H9 (cell line): ENCODE data around the gene ADARB2. TPM values are rescaled to one million over a fixed set of nuclear protein-coding genes. Genes with fewer than 3 reads are reported as not detected.

Experiments
- DNase-seq: peaks from one replicate; pipeline ENCODE4 v3.0.0-alpha.2; 2017
- H2AFZ ChIP-seq: one replicate; pipeline ENCODE4 v1.6.1; 2013; ENCODE audit warnings: mild to moderate bottlenecking, low read length, control low read depth, moderate library complexity
- H2AK5ac ChIP-seq: 2 replicates; pipeline ENCODE4 v1.6.1; 2013; ENCODE audit warnings: low read length, control low read depth, mixed read lengths; ENCODE audit not compliant: insufficient read length
- H2BK120ac ChIP-seq: one replicate; pipeline ENCODE4 v1.6.1; 2013; ENCODE audit warnings: low read depth, mild to moderate bottlenecking, low read length, control low read depth, inconsistent platforms; ENCODE audit not compliant: poor library complexity, severe bottlenecking
- H2BK12ac ChIP-seq: 2 replicates; pipeline ENCODE4 v1.6.1; 2013; ENCODE audit warnings: low read length, control low read depth, mixed read lengths, low read depth; ENCODE audit not compliant: insufficient read length
- H2BK15ac ChIP-seq: 2 replicates; pipeline ENCODE4 v1.6.1; 2013; ENCODE audit warnings: low read depth, low read length, control low read depth
- H2BK20ac ChIP-seq: one replicate; pipeline ENCODE4 v1.6.1; 2013; ENCODE audit warnings: low read depth, mild to moderate bottlenecking, low read length, control low read depth, inconsistent platforms; ENCODE audit not compliant: poor library complexity, severe bottlenecking
- H2BK5ac ChIP-seq: 2 replicates; pipeline ENCODE4 v1.6.1; 2013; ENCODE audit warnings: low read length, control low read depth, mixed read lengths; ENCODE audit not compliant: insufficient read length
- H3K14ac ChIP-seq: 2 replicates; pipeline ENCODE4 v1.6.1; 2013; ENCODE audit warnings: low read length, control low read depth; ENCODE audit not compliant: insufficient read depth
- H3K18ac ChIP-seq: 2 replicates; pipeline ENCODE4 v1.6.1; 2013; ENCODE audit warnings: low read depth, mild to moderate bottlenecking, mixed read lengths, low read length, control low read depth; ENCODE audit not compliant: insufficient read length
- H3K23ac ChIP-seq: 2 replicates; pipeline ENCODE4 v1.6.1; 2013; ENCODE audit warnings: low read length, control low read depth, mixed read lengths, low read depth; ENCODE audit not compliant: insufficient read length
- H3K23me2 ChIP-seq: 2 replicates; pipeline ENCODE4 v1.6.1; 2013; ENCODE audit warnings: low read depth, mild to moderate bottlenecking, mixed read lengths, low read length, control low read depth; ENCODE audit not compliant: insufficient read length, poor library complexity, severe bottlenecking
- H3K27ac ChIP-seq: 2 replicates; pipeline ENCODE4 v1.5.1; 2013; ENCODE audit warnings: low read length, control low read depth, mixed read lengths, low read depth; ENCODE audit not compliant: insufficient read length
- H3K27me3 ChIP-seq: 2 replicates; pipeline ENCODE4 v1.6.1; 2013; ENCODE audit warnings: low read length, control low read depth, inconsistent platforms; ENCODE audit not compliant: insufficient read depth
- H3K4ac ChIP-seq: 2 replicates; pipeline ENCODE4 v1.6.1; 2013; ENCODE audit warnings: low read depth, mild to moderate bottlenecking, control low read depth, inconsistent platforms, low read length, moderate library complexity
- H3K4me1 ChIP-seq: 2 replicates; pipeline ENCODE4 v1.6.1; 2013; ENCODE audit warnings: low read length, control low read depth, inconsistent platforms; ENCODE audit not compliant: insufficient read depth
- H3K4me2 ChIP-seq: 2 replicates; pipeline ENCODE4 v1.6.1; 2013; ENCODE audit warnings: low read length, control low read depth, mixed read lengths; ENCODE audit not compliant: insufficient read length, insufficient read depth
- H3K56ac ChIP-seq: 2 replicates; pipeline ENCODE4 v1.6.1; 2013; ENCODE audit warnings: low read depth, mild to moderate bottlenecking, mixed read lengths, low read length, control low read depth; ENCODE audit not compliant: insufficient read length
- H3K79me1 ChIP-seq: 2 replicates; pipeline ENCODE4 v1.6.1; 2013; ENCODE audit warnings: low read depth, mild to moderate bottlenecking, moderate library complexity, low read length, control low read depth, inconsistent platforms; ENCODE audit not compliant: insufficient read depth, poor library complexity, severe bottlenecking
- H3K79me2 ChIP-seq: 2 replicates; pipeline ENCODE4 v1.6.1; 2013; ENCODE audit warnings: low read length, control low read depth, inconsistent platforms; ENCODE audit not compliant: insufficient read depth
- H3K9ac ChIP-seq: 2 replicates; pipeline ENCODE4 v1.6.1; 2013; ENCODE audit warnings: low read length, control low read depth, mixed read lengths; ENCODE audit not compliant: insufficient read length; ENCODE audit errors: extremely low read depth
- H3K9me3 ChIP-seq: one replicate; pipeline ENCODE4 v1.6.1; 2013; ENCODE audit warnings: low read depth, low read length, inconsistent platforms; ENCODE audit not compliant: control insufficient read depth
- H3T11ph ChIP-seq: one replicate; pipeline ENCODE4 v1.6.1; 2013; ENCODE audit warnings: mild to moderate bottlenecking, low read length, control low read depth, inconsistent platforms
- H4K20me1 ChIP-seq: one replicate; pipeline ENCODE4 v1.6.1; 2013; ENCODE audit not compliant: control insufficient read depth, insufficient read length, insufficient read depth
- H4K5ac ChIP-seq: 2 replicates; pipeline ENCODE4 v1.6.1; 2013; ENCODE audit warnings: low read depth, mild to moderate bottlenecking, mixed read lengths, low read length, control low read depth; ENCODE audit not compliant: insufficient read length
- H4K8ac ChIP-seq: replicated peaks from 2 replicates; pipeline ENCODE4 v1.6.1; 2013; ENCODE audit warnings: low read length, control low read depth, mixed read lengths, low read depth; ENCODE audit not compliant: insufficient read length
- H4K91ac ChIP-seq: 2 replicates; pipeline ENCODE4 v1.6.1; 2013; ENCODE audit warnings: low read depth, mild to moderate bottlenecking, moderate library complexity, mixed read lengths, low read length, control low read depth; ENCODE audit not compliant: insufficient read length
- H3K27ac Mint-ChIP-seq, 3 experiments: 2 replicates in 2 of 3; 3 replicates in 1 of 3; pipeline ENCODE4 v1.8.0; 2020 to 2021; ENCODE audit warnings: mixed read lengths in 3 of 3, mild to moderate bottlenecking in 1 of 3, moderate library complexity in 1 of 3
- H3K27me3 Mint-ChIP-seq: 2 replicates; pipeline ENCODE4 v1.8.0; 2021; ENCODE audit warnings: low read depth, mild to moderate bottlenecking, moderate library complexity, mixed read lengths
- H3K36me3 Mint-ChIP-seq, 3 experiments: 2 replicates in 2 of 3; 3 replicates in 1 of 3; pipeline ENCODE4 v1.8.0; 2020 to 2021; ENCODE audit warnings: low read depth in 3 of 3, mixed read lengths in 3 of 3; ENCODE audit not compliant: insufficient read depth in 1 of 3
- H3K4me1 Mint-ChIP-seq, 2 experiments: 2 replicates each; pipeline ENCODE4 v1.8.0; 2020; ENCODE audit warnings: mixed read lengths in 2 of 2
- H3K4me3 Mint-ChIP-seq, 2 experiments: 2 replicates in 1 of 2; 3 replicates in 1 of 2; pipeline ENCODE4 v1.8.0; 2020 to 2021; ENCODE audit warnings: mild to moderate bottlenecking in 2 of 2, mixed read lengths in 2 of 2, moderate library complexity in 1 of 2
- H3K9me3 Mint-ChIP-seq, 2 experiments: 2 replicates in 1 of 2; 3 replicates in 1 of 2; pipeline ENCODE4 v1.8.0; 2020; ENCODE audit warnings: mild to moderate bottlenecking in 2 of 2, mixed read lengths in 2 of 2, moderate library complexity in 1 of 2
- CTCF ChIP-seq: fragments of 200-600 bp; sonication (generic); conservative IDR thresholded peaks from 3 replicates; pipeline ENCODE4 v1.8.0; 2021; ENCODE audit warnings: antibody characterized with exemption, mild to moderate bottlenecking
- WGBS: extraction: QIAGEN DNeasy Blood & Tissue Kit; methylation state at CpG from one replicate; pipeline ENCODE4 v1.1.7; 2013; ENCODE audit warnings: missing lambda C conversion rate, low lambda C conversion rate, mixed read lengths; ENCODE audit not compliant: insufficient read length; ENCODE audit errors: extremely low coverage; 5-methylcytosine and 5-hydroxymethylcytosine counted together
- total RNA-seq: library from RNA; stranded (reverse); gene quantifications from 2 replicates; pipeline ENCODE4 v1.2.1, GENCODE V29; 2021

The ADARB2 gene
- total RNA-seq, 1 experiment from 2014 or later, result 0.87 TPM

- Mint-ChIP-seq H3K4me1 (peaks cover 3 to 5% of the 10 kb centered on the region in 2 experiments), H3K36me3 (no peaks in the 10 kb centered on the region; a peak in 1 of 7 replicates)
Measured at GRCh38 chr10:1670541-1671365, 66.6 kb downstream of the ADARB2 start.

More at GRCh38 chr10:1670541-1671365, 66.6 kb downstream of the ADARB2 start:
- H4K91ac ChIP-seq, result no peak overlapping the region
- H3K9me3 Mint-ChIP-seq, result no peaks in the 10 kb centered on the region
- no peak overlapping the region for H4K8ac ChIP-seq
- no peaks in the 10 kb centered on the region for H3K79me1 ChIP-seq
- H3K23ac ChIP-seq, result no peak overlapping the region
- H3K56ac ChIP-seq, result no peak overlapping the region
- no peak overlapping the region for H3K4me3 Mint-ChIP-seq
- H4K5ac ChIP-seq, result no peak overlapping the region
- H2BK15ac ChIP-seq, result no peak overlapping the region
- no peak overlapping the region for H3T11ph ChIP-seq
- no peak overlapping the region for H2BK12ac ChIP-seq
- H3K4me1 ChIP-seq, result peaks cover 2% of the 10 kb centered on the region; the same call in 1 of the 2 replicates
- H3K18ac ChIP-seq, result no peak overlapping the region
- DNase-seq, result no peak
- H3K27me3 Mint-ChIP-seq, result peaks cover 2% of the 10 kb centered on the region; the same call in 1 of the 2 replicates
- no peak overlapping the region for H2AK5ac ChIP-seq
- H3K4me2 ChIP-seq, result no peak overlapping the region
- H3K14ac ChIP-seq, result no peak overlapping the region; the same call in 1 of the 2 replicates
- no peaks in the 10 kb centered on the region for H3K9me3 ChIP-seq
- no CpG with 5 or more reads among the region's 32 CpGs for WGBS
- no peak overlapping the region for H3K4ac ChIP-seq
- H2AFZ ChIP-seq, result no peak overlapping the region
- no peak overlapping the region for H2BK5ac ChIP-seq
- H3K23me2 ChIP-seq, result no peaks in the 10 kb centered on the region
- H3K27ac ChIP-seq, result no peak overlapping the region
- H4K20me1 ChIP-seq, result no peaks in the 10 kb centered on the region
- H2BK120ac ChIP-seq, result no peak overlapping the region
- H3K79me2 ChIP-seq, result no peaks in the 10 kb centered on the region
- H3K27ac Mint-ChIP-seq, result no peak overlapping the region; a peak in 1 of 7 replicates
- H2BK20ac ChIP-seq, result no peak overlapping the region
- no peak overlapping the region for H3K9ac ChIP-seq
- no peaks in the 10 kb centered on the region for H3K27me3 ChIP-seq
- TF ChIP-seq CTCF, result no peak
